GM18505 (cell line): ENCODE data around the gene MARCHF6.
"Not testable (repeated sequence)": the region's sequence is repeated elsewhere in the genome, so short reads cannot be mapped to it uniquely, and the experiment has no call there.

ENCODE experiments used
- ATAC-seq: cut with Tn5 transposase; IDR thresholded peaks from one replicate; pipeline ENCODE4 v1.9.1; 2021; ENCODE audit not compliant: unreplicated experiment
- POLR2A ChIP-seq: IDR thresholded peaks from 4 replicates; pipeline ENCODE4 v1.6.1; 2011; ENCODE audit warnings: borderline replicate concordance; ENCODE audit not compliant: insufficient read depth, insufficient read length; ENCODE audit errors: extremely low read depth

Gene MARCHF6

GRCh38 chr5:10367579-10367978, 14.1 kb downstream of the MARCHF6 start:
- ATAC-seq, result no peak
- no peak for TF ChIP-seq POLR2A

GRCh38 chr5:10370931-10371330, 17.4 kb downstream of the MARCHF6 start:
- no peak for TF ChIP-seq POLR2A
- ATAC-seq, result no peak

- ATAC-seq, result not testable (repeated sequence)
Observed at GRCh38 chr5:10371369-10371768, 17.9 kb downstream of the MARCHF6 start.

GRCh38 chr5:10372726-10373709, 19.5 kb downstream of the MARCHF6 start:
- ATAC-seq, result no peak
- TF ChIP-seq POLR2A, result no peak

- no peak for TF ChIP-seq POLR2A
- ATAC-seq, result no peak
Observed at GRCh38 chr5:10374046-10375022, 20.8 kb downstream of the MARCHF6 start.

GRCh38 chr5:10375146-10375545, 21.7 kb downstream of the MARCHF6 start:
- not testable (repeated sequence) for ATAC-seq

- ATAC-seq, result no peak
Observed at GRCh38 chr5:10376544-10376943, 23.0 kb downstream of the MARCHF6 start.

GRCh38 chr5:10377081-10377480, 23.6 kb downstream of the MARCHF6 start:
- TF ChIP-seq POLR2A, result no peak
- ATAC-seq, result no peak

More at GRCh38 chr5:10376544-10376943, 23.0 kb downstream of the MARCHF6 start:
- no peak for TF ChIP-seq POLR2A

GRCh38 chr5:10381803-10382202, 28.3 kb downstream of the MARCHF6 start:
- ATAC-seq, result no peak
- TF ChIP-seq POLR2A, result no peak

GRCh38 chr5:10384483-10384882, 31.0 kb downstream of the MARCHF6 start:
- TF ChIP-seq POLR2A, result no peak
- no peak for ATAC-seq

- ATAC-seq, result no peak
- TF ChIP-seq POLR2A, result no peak
Observed at GRCh38 chr5:10387690-10388089, 34.2 kb downstream of the MARCHF6 start.

GRCh38 chr5:10391130-10391529, 37.6 kb downstream of the MARCHF6 start:
- ATAC-seq, result no peak
- TF ChIP-seq POLR2A, result no peak

GRCh38 chr5:10392567-10393328, 39.3 kb downstream of the MARCHF6 start:
- not testable (repeated sequence) for ATAC-seq
